H1 (cell line): Measurements from ENCODE around the gene MAF. TPM values are rescaled to one million over a fixed set of nuclear protein-coding genes. Genes with fewer than 3 reads are reported as not detected.

Source experiments
- CTCF ChIA-PET: fragments of 300-600 bp; sonication (Branson Sonifier 250); formaldehyde crosslinking; loops from one replicate; lab custom pipeline; 2021; ENCODE audit not compliant: partially characterized antibody; lab: Charles Lee
- POLR2A ChIA-PET: fragments of 300-600 bp; sonication (Branson Sonifier 250); formaldehyde crosslinking; loops from one replicate; lab custom pipeline; 2021; ENCODE audit warnings: inconsistent platforms; ENCODE audit not compliant: partially characterized antibody; lab: Charles Lee
- DNase-seq, 2 experiments: peaks; one replicate each; pipeline versions ENCODE4 v3.0.0 to v3.0.0-alpha.2; 2010 to 2022; ENCODE audit warnings: low spot score in 2 of 2, low read depth in 1 of 2, mixed read lengths in 1 of 2
- FAIRE-seq: peaks from 2 replicates; lab custom pipeline; 2011; peaks lifted over from hg19 to GRCh38; lab: Jason Lieb, UNC
- H2AFZ ChIP-seq: 2 replicates; pipeline ENCODE4 v1.8.1; 2012; ENCODE audit warnings: low read length, inconsistent platforms
- H2AK5ac ChIP-seq: 2 replicates; pipeline ENCODE4 v1.6.1; 2013; ENCODE audit warnings: low read depth, low read length
- H2BK120ac ChIP-seq: replicated peaks from 2 replicates; pipeline ENCODE3; 2013; ENCODE audit warnings: low read depth, low read length, inconsistent platforms
- H2BK12ac ChIP-seq: 2 replicates; pipeline ENCODE4 v1.6.1; 2013; ENCODE audit warnings: low read depth, low read length
- H2BK15ac ChIP-seq: 2 replicates; pipeline ENCODE4 v1.6.1; 2013; ENCODE audit warnings: low read length
- H2BK20ac ChIP-seq: 2 replicates; pipeline ENCODE4 v1.6.1; 2013; ENCODE audit warnings: low read length
- H2BK5ac ChIP-seq: 2 replicates; pipeline ENCODE4 v1.6.1; 2013; ENCODE audit warnings: low read depth, low read length
- H3K14ac ChIP-seq: 2 replicates; pipeline ENCODE4 v1.6.1; 2013; ENCODE audit warnings: inconsistent platforms; ENCODE audit not compliant: insufficient read length
- H3K18ac ChIP-seq: 2 replicates; pipeline ENCODE4 v1.6.1; 2013; ENCODE audit warnings: low read length; ENCODE audit errors: extremely low read depth
- H3K23ac ChIP-seq: 2 replicates; pipeline ENCODE4 v1.6.1; 2013; ENCODE audit warnings: inconsistent platforms; ENCODE audit not compliant: insufficient read length
- H3K23me2 ChIP-seq: 2 replicates; pipeline ENCODE4 v1.6.1; 2013; ENCODE audit warnings: low read depth, low read length
- H3K27ac ChIP-seq: 2 replicates; pipeline ENCODE4 v1.6.1; 2011; ENCODE audit warnings: low read depth, low read length, inconsistent platforms
- H3K27me3 ChIP-seq, 4 experiments: replicated peaks in 1 of 4; 1 replicate in 1 of 4; 2 replicates in 3 of 4; pipeline versions ENCODE4 v1.6.1 to v1.8.1; 2011 to 2013; ENCODE audit warnings: low read length in 3 of 4, mild to moderate bottlenecking in 3 of 4, inconsistent platforms in 2 of 4, mixed read lengths in 2 of 4, moderate library complexity in 1 of 4; ENCODE audit not compliant: control insufficient read depth in 3 of 4, insufficient read depth in 3 of 4; ENCODE audit errors: extremely low read depth in 1 of 4
- H3K36me3 ChIP-seq, 4 experiments: 2 replicates each; pipeline versions ENCODE4 v1.6.1 to v1.8.1; 2011 to 2013; ENCODE audit warnings: mild to moderate bottlenecking in 4 of 4, low read length in 3 of 4, moderate library complexity in 2 of 4, control low read depth in 1 of 4, inconsistent platforms in 1 of 4; ENCODE audit not compliant: insufficient read depth in 4 of 4, control insufficient read depth in 2 of 4
- H3K4ac ChIP-seq: replicated peaks from 2 replicates; pipeline ENCODE3; 2013; ENCODE audit warnings: low read length, low read depth, mixed read lengths, inconsistent platforms; ENCODE audit not compliant: insufficient read length
- H3K4me1 ChIP-seq, 4 experiments: replicated peaks in 1 of 4; 1 replicate in 1 of 4; 2 replicates in 3 of 4; pipeline versions ENCODE4 v1.6.1 to v1.8.1; 2011 to 2013; ENCODE audit warnings: low read length in 3 of 4, inconsistent platforms in 2 of 4, mixed read lengths in 1 of 4; ENCODE audit not compliant: insufficient read depth in 4 of 4, control insufficient read depth in 3 of 4
- H3K4me2 ChIP-seq, 2 experiments: 2 replicates each; pipeline versions ENCODE4 v1.6.1 to v1.8.1; 2011 to 2013; ENCODE audit warnings: low read depth in 2 of 2, low read length in 2 of 2, control low read depth in 1 of 2, inconsistent platforms in 1 of 2, mild to moderate bottlenecking in 1 of 2; ENCODE audit not compliant: insufficient read depth in 1 of 2
- H3K4me3 ChIP-seq, 4 experiments: fragments of 200-600, 300-600 bp in 1 of 4; sonication (generic), shearing (Covaris generic), sonication (Bioruptor Twin) in 1 of 4; 2 replicates each; pipeline versions ENCODE4 v1.5.1 to v1.8.1; 2011 to 2016; ENCODE audit warnings: low read length in 4 of 4, low read depth in 3 of 4, control low read depth in 2 of 4, inconsistent platforms in 2 of 4, mild to moderate bottlenecking in 2 of 4, mixed read lengths in 1 of 4, moderate library complexity in 1 of 4; ENCODE audit not compliant: insufficient read depth in 2 of 4; ENCODE audit errors: extremely low read depth in 1 of 4
- H3K56ac ChIP-seq: replicated peaks from 2 replicates; pipeline ENCODE3; 2013; ENCODE audit warnings: low read depth, mild to moderate bottlenecking, mixed read lengths, low read length, inconsistent platforms; ENCODE audit not compliant: insufficient read length
- H3K79me1 ChIP-seq: 2 replicates; pipeline ENCODE4 v1.6.1; 2013; ENCODE audit warnings: low read depth, low read length, control low read depth
- H3K79me2 ChIP-seq, 2 experiments: 2 replicates each; pipeline versions ENCODE4 v1.6.1 to v1.8.1; 2012 to 2013; ENCODE audit warnings: low read length in 2 of 2, mild to moderate bottlenecking in 2 of 2, inconsistent platforms in 1 of 2; ENCODE audit not compliant: insufficient read depth in 2 of 2, control insufficient read depth in 1 of 2
- H3K9ac ChIP-seq, 4 experiments: replicated peaks in 1 of 4; 1 replicate in 1 of 4; 2 replicates in 3 of 4; pipeline versions ENCODE4 v1.6.1 to v1.8.1; 2011 to 2013; ENCODE audit warnings: low read depth in 3 of 4, low read length in 3 of 4, control low read depth in 2 of 4, mild to moderate bottlenecking in 2 of 4, moderate library complexity in 2 of 4, inconsistent platforms in 1 of 4; ENCODE audit errors: extremely low read depth in 1 of 4
- H3K9me3 ChIP-seq, 2 experiments: 2 replicates each; pipeline versions ENCODE4 v1.6.1 to v1.8.1; 2012 to 2013; ENCODE audit warnings: mild to moderate bottlenecking in 2 of 2, moderate library complexity in 2 of 2, control low read depth in 1 of 2, inconsistent platforms in 1 of 2, low read depth in 1 of 2, low read length in 1 of 2, mixed read lengths in 1 of 2; ENCODE audit not compliant: insufficient read depth in 2 of 2
- H4K20me1 ChIP-seq, 2 experiments: replicated peaks in 1 of 2; 2 replicates each; pipeline versions ENCODE3 to v1.8.1; 2011 to 2013; ENCODE audit warnings: inconsistent platforms in 2 of 2, low read length in 2 of 2, mild to moderate bottlenecking in 1 of 2; ENCODE audit not compliant: insufficient read depth in 2 of 2, control insufficient read depth in 1 of 2
- H4K5ac ChIP-seq: 2 replicates; pipeline ENCODE4 v1.6.1; 2013; ENCODE audit warnings: low read length, low read depth, mixed read lengths, inconsistent platforms; ENCODE audit not compliant: insufficient read length
- H4K8ac ChIP-seq: 2 replicates; pipeline ENCODE4 v1.8.0; 2013; ENCODE audit warnings: mild to moderate bottlenecking, moderate library complexity, low read length, inconsistent platforms; ENCODE audit not compliant: insufficient read depth; ENCODE audit errors: extremely low read depth
- H4K91ac ChIP-seq: replicated peaks from 2 replicates; pipeline ENCODE3; 2013; ENCODE audit warnings: low read length, mixed read lengths, inconsistent platforms; ENCODE audit not compliant: insufficient read length
- CHD1 ChIP-seq: IDR thresholded peaks from 2 replicates; pipeline ENCODE4 v1.6.1; 2012; ENCODE audit warnings: low read depth, low read length, improper control_type of control experiment
- CTBP2 ChIP-seq: IDR thresholded peaks from 2 replicates; pipeline ENCODE4 v1.7.0; 2011; ENCODE audit warnings: borderline replicate concordance, mild to moderate bottlenecking, moderate library complexity, mixed read lengths, low read length; ENCODE audit not compliant: insufficient read depth, insufficient read length
- NANOG ChIP-seq: IDR thresholded peaks from 2 replicates; pipeline ENCODE4 v1.6.1; 2011; ENCODE audit warnings: low read length, low read depth, mild to moderate bottlenecking, inconsistent platforms; ENCODE audit not compliant: insufficient read depth, poor library complexity, severe bottlenecking
- POLR2A ChIP-seq, 2 experiments: IDR thresholded peaks; 1 replicate in 1 of 2; 2 replicates in 1 of 2; pipeline ENCODE4 v1.6.1; 2011; ENCODE audit warnings: low read depth in 2 of 2, low read length in 2 of 2, mild to moderate bottlenecking in 2 of 2; ENCODE audit errors: control extremely low read depth in 1 of 2
- RNF2 ChIP-seq: fragments of 200-900, 300-1000 bp; sonication (generic); IDR thresholded peaks from 2 replicates; pipeline ENCODE4 v1.7.1; 2016; ENCODE audit warnings: borderline replicate concordance, low read depth, mild to moderate bottlenecking, antibody characterized with exemption, low read length; ENCODE audit not compliant: poor library complexity, severe bottlenecking; ENCODE audit errors: missing control alignments
- SIX5 ChIP-seq: IDR thresholded peaks from 2 replicates; pipeline ENCODE4 v1.6.1; 2011; ENCODE audit warnings: mild to moderate bottlenecking, low read depth, low read length
- SP1 ChIP-seq: IDR thresholded peaks from 2 replicates; pipeline ENCODE4 v1.6.1; 2011; ENCODE audit warnings: low read depth, low read length
- TAF1 ChIP-seq: IDR thresholded peaks from 2 replicates; pipeline ENCODE4 v1.6.1; 2011; ENCODE audit warnings: mild to moderate bottlenecking, low read depth, low read length
- WGBS, 2 experiments: shearing (Covaris generic) in 1 of 2; methylation state at CpG; one replicate each; pipeline versions ENCODE4 v1.1.6 to v1.1.7; 2013 to 2015; ENCODE audit warnings: low lambda C conversion rate in 2 of 2, mixed read lengths in 2 of 2, inconsistent platforms in 1 of 2, low coverage in 1 of 2, missing lambda C conversion rate in 1 of 2; ENCODE audit not compliant: insufficient replicate concordance in 2 of 2, insufficient coverage in 1 of 2, insufficient read length in 1 of 2; ENCODE audit errors: extremely low coverage in 1 of 2, missing lambda C conversion rate in 1 of 2; 5-methylcytosine and 5-hydroxymethylcytosine counted together
- polyA plus RNA-seq, 7 experiments: library from polyadenylated mRNA; depleted of rRNA in 3 of 7; stranded (reverse) in 5 of 7; unstranded in 2 of 7; fragments of >200 nt in 5 of 7; fragments of 200-250 nt in 2 of 7; gene quantifications; 1 replicate in 5 of 7; 2 replicates in 1 of 7; 4 replicates in 1 of 7; pipeline versions ENCODE4 v1.2.1 to v1.2.3, GENCODE V29; 2011 to 2013; ENCODE audit warnings: missing spikeins in 2 of 7, mixed read lengths in 2 of 7
- total RNA-seq: library from RNA; stranded (reverse); fragmentation: NEBNext Ultra II Directional; extraction: Animal tissue kit (Norgen Biotek cat#: 25700); gene quantifications from 2 replicates; pipeline ENCODE4 v1.2.1, GENCODE V29; 2021
- TF ChIP-seq, protein P1 (sequence below), 3 experiments: IDR thresholded peaks; 1 replicate in 2 of 3; 2 replicates in 1 of 3; pipeline versions ENCODE4 v1.5.1 to v1.6.1; 2011; ENCODE audit warnings: low read length in 3 of 3, mild to moderate bottlenecking in 3 of 3, inconsistent platforms in 2 of 3, low read depth in 1 of 3, moderate library complexity in 1 of 3; ENCODE audit not compliant: insufficient read depth in 1 of 3; ENCODE audit errors: control extremely low read depth in 1 of 3

MAF gene
- total and polyA plus RNA-seq, 2 of the 8 experiments (the other 6 are each of a cell fraction or from before 2014, with no cell fraction given): 1.3 to 2.7 TPM

GRCh38 chr16:79608976-79609375, 8.4 kb upstream of the MAF start:
- H3K4me2 ChIP-seq: no peak overlapping the region
- H3K27me3 ChIP-seq: no peaks in the 10 kb centered on the region
- no peak overlapping the region for H3K14ac ChIP-seq
- H3K4me3 ChIP-seq: no peak overlapping the region
- no peak overlapping the region for H3K9ac ChIP-seq
- no peak overlapping the region for H2BK20ac ChIP-seq
- H4K8ac ChIP-seq: no peak overlapping the region
- no peak overlapping the region for H2AK5ac ChIP-seq
- H2BK5ac ChIP-seq: no peak overlapping the region
- FAIRE-seq (no peak), DNase-seq (no peak)
- H3K79me1 ChIP-seq: no peaks in the 10 kb centered on the region
- no peak overlapping the region for H3K27ac ChIP-seq
- no peak overlapping the region for H4K91ac ChIP-seq
- 91% methylated on average over 5 of the region's 5 CpGs; no CpG with 5 or more reads in 1 of the 2 experiments for WGBS, 2 experiments
- H2AFZ ChIP-seq: no peak overlapping the region
- no peaks in the 10 kb centered on the region for H3K4me1 ChIP-seq
- H3K36me3 ChIP-seq: no peaks in the 10 kb centered on the region
- H3K79me2 ChIP-seq: no peaks in the 10 kb centered on the region
- TF ChIP-seq SIX5 (no peak), POLR2A (IDR thresholded peaks at IDR 0.05; ENCODE audit: control extremely low read depth in 1 of 2, low read depth in 2 of 2, low read length in 2 of 2) (no peak), TAF1 (no peak), CHD1 (no peak), SP1 (no peak), RNF2 (no peak), CTBP2 (no peak), NANOG (no peak)
- TF ChIP-seq, protein P1, sequence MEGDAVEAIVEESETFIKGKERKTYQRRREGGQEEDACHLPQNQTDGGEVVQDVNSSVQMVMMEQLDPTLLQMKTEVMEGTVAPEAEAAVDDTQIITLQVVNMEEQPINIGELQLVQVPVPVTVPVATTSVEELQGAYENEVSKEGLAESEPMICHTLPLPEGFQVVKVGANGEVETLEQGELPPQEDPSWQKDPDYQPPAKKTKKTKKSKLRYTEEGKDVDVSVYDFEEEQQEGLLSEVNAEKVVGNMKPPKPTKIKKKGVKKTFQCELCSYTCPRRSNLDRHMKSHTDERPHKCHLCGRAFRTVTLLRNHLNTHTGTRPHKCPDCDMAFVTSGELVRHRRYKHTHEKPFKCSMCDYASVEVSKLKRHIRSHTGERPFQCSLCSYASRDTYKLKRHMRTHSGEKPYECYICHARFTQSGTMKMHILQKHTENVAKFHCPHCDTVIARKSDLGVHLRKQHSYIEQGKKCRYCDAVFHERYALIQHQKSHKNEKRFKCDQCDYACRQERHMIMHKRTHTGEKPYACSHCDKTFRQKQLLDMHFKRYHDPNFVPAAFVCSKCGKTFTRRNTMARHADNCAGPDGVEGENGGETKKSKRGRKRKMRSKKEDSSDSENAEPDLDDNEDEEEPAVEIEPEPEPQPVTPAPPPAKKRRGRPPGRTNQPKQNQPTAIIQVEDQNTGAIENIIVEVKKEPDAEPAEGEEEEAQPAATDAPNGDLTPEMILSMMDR (IDR thresholded peaks at IDR 0.05; ENCODE audit: control extremely low read depth in 1 of 3, insufficient read depth in 1 of 3, low read depth in 1 of 3, low read length in 3 of 3): no peak
- no peak overlapping the region for H3K4ac ChIP-seq
- no peak overlapping the region for H3K18ac ChIP-seq
- no peaks in the 10 kb centered on the region for H4K20me1 ChIP-seq
- H2BK15ac ChIP-seq: no peak overlapping the region
- ChIA-PET POLR2A (no interaction called here), CTCF (interaction anchor here (0.7 to 1.0 kb wide), 3 partner anchors 158 to 465 kb away, joined by 3 read pairs; no protein-coding TSS in a partner anchor)
- no peaks in the 10 kb centered on the region for H3K9me3 ChIP-seq
- H3K23me2 ChIP-seq: no peaks in the 10 kb centered on the region
- H4K5ac ChIP-seq: no peak overlapping the region
- H3K23ac ChIP-seq: no peak overlapping the region
- H2BK120ac ChIP-seq: no peak overlapping the region
- H3K56ac ChIP-seq: no peak overlapping the region
- no peak overlapping the region for H2BK12ac ChIP-seq
